Type B pancreatic cell (in vitro differentiated cells): ENCODE data around the gene DUOX2. TPM values are rescaled to one million over a fixed set of nuclear protein-coding genes. Genes with fewer than 3 reads are reported as not detected.

Experiments
- DNase-seq: peaks from one replicate; pipeline ENCODE4 v3.0.0; 2021; ENCODE audit warnings: mixed read lengths; ENCODE audit not compliant: unreplicated experiment; ENCODE audit errors: extremely low spot score
- H3K27ac Mint-ChIP-seq: 2 replicates; pipeline ENCODE4 v1.8.0; 2021; ENCODE audit warnings: mild to moderate bottlenecking, mixed read lengths
- H3K27me3 Mint-ChIP-seq: 2 replicates; pipeline ENCODE4 v1.8.0; 2021; ENCODE audit warnings: mixed read lengths
- H3K36me3 Mint-ChIP-seq: 2 replicates; pipeline ENCODE4 v1.8.0; 2021; ENCODE audit warnings: mixed read lengths
- H3K4me1 Mint-ChIP-seq: one replicate; pipeline ENCODE4 v1.8.0; 2021; ENCODE audit warnings: mixed read lengths; ENCODE audit not compliant: unreplicated experiment
- H3K4me3 Mint-ChIP-seq: 2 replicates; pipeline ENCODE4 v1.8.0; 2021; ENCODE audit warnings: mild to moderate bottlenecking, mixed read lengths
- H3K9me3 Mint-ChIP-seq: 2 replicates; pipeline ENCODE4 v1.8.0; 2021; ENCODE audit warnings: mixed read lengths
- total RNA-seq: library from RNA; stranded (reverse); gene quantifications from 2 replicates; pipeline ENCODE4 v1.2.1, GENCODE V29; 2021; ENCODE audit warnings: low replicate concordance
- TF ChIP-seq, protein P1 (sequence below): fragments of 200-600 bp; sonication (generic); conservative IDR thresholded peaks from 2 replicates; pipeline ENCODE4 v1.5.0; 2021; ENCODE audit warnings: antibody characterized with exemption, mild to moderate bottlenecking

The DUOX2 gene
- total RNA-seq, 1 donor from 2014 or later, result 3.1 TPM

DNA sequence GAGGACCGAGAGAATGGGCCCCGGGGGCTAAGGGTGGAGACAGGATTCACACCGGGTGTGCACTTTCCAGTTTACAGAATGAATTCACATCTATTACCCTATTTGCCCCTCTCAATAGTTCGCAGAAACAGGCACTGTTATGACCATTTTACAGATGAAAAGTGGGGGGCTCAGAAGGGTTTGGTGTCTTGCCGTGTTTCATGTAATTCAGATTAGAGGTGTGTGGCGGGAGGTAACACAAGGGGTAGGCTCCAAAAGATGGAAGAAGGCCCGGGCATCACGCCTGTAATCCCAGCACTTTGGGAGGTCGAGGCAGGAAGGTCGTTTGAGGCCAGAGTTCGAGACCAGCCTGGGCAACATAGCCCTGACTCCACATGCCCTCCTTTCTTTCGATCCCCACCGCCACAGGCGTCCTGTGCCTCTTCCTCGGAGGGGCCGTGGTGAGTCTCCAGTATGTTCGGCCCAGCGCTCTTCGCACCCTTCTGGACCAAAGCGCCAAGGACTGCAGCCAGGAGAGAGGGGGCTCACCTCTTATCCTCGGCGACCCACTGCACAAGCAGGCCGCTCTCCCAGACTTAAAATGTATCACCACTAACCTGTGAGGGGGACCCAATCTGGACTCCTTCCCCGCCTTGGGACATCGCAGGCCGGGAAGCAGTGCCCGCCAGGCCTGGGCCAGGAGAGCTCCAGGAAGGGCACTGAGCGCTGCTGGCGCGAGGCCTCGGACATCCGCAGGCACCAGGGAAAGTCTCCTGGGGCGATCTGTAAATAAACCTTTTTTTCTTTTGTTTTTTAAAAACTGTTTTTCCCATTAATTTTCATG lies 3.5 kb upstream of the DUOX2 start:
- Mint-ChIP-seq H3K4me3 (peak overlapping the region; percentile 68), H3K27ac (peak overlapping the region; percentile 45), H3K4me1 (peaks cover 11% of the 10 kb centered on the region)

DNA sequence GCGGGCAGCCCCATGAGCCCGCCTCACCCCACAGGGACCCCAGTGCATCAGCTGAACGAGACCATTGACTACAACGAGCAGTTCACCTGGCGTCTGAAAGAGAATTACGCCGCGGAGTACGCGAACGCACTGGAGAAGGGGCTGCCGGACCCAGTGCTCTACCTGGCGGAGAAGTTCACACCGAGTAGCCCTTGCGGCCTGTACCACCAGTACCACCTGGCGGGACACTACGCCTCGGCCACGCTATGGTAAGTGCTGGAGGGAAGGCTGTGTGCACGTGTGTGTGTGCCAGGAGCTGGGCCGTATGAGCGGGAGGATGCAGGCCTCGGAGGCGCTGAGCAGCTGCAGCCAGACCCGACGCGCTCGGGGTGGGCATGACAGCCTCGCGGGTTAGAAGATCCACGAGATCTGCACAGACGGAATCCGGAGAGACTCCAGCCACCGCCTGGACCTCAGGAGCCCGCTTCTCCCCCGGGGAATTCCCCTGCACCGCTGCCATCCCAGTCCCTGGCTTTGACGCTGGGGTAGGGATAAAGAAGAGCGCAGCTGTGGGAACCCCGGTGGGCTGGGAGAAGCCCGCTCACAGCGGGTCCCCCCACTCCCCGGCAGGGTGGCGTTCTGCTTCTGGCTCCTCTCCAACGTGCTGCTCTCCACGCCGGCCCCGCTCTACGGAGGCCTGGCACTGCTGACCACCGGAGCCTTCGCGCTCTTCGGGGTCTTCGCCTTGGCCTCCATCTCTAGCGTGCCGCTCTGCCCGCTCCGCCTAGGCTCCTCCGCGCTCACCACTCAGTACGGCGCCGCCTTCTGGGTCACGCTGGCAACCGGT lies 2.7 kb upstream of the DUOX2 start:
- H3K27ac Mint-ChIP-seq, result no peak overlapping the region
- DNase-seq, result no peak
- H3K36me3 Mint-ChIP-seq, result peaks cover 3% of the 10 kb centered on the region
- peaks cover 6% of the 10 kb centered on the region for H3K9me3 Mint-ChIP-seq
- peaks cover 68% of the 10 kb centered on the region for H3K27me3 Mint-ChIP-seq
- H3K4me3 Mint-ChIP-seq, result no peak overlapping the region
- TF ChIP-seq, protein P1, sequence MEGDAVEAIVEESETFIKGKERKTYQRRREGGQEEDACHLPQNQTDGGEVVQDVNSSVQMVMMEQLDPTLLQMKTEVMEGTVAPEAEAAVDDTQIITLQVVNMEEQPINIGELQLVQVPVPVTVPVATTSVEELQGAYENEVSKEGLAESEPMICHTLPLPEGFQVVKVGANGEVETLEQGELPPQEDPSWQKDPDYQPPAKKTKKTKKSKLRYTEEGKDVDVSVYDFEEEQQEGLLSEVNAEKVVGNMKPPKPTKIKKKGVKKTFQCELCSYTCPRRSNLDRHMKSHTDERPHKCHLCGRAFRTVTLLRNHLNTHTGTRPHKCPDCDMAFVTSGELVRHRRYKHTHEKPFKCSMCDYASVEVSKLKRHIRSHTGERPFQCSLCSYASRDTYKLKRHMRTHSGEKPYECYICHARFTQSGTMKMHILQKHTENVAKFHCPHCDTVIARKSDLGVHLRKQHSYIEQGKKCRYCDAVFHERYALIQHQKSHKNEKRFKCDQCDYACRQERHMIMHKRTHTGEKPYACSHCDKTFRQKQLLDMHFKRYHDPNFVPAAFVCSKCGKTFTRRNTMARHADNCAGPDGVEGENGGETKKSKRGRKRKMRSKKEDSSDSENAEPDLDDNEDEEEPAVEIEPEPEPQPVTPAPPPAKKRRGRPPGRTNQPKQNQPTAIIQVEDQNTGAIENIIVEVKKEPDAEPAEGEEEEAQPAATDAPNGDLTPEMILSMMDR, result no peak
- H3K4me1 Mint-ChIP-seq, result peaks cover 8% of the 10 kb centered on the region

More for the DNA sequence above, 3.5 kb upstream of the DUOX2 start:
- no peak for DNase-seq
- Mint-ChIP-seq H3K27me3 (peaks cover 60% of the 10 kb centered on the region), H3K9me3 (peaks cover 6% of the 10 kb centered on the region), H3K36me3 (peaks cover 3% of the 10 kb centered on the region)
- TF ChIP-seq, protein P1, result no peak

DNA sequence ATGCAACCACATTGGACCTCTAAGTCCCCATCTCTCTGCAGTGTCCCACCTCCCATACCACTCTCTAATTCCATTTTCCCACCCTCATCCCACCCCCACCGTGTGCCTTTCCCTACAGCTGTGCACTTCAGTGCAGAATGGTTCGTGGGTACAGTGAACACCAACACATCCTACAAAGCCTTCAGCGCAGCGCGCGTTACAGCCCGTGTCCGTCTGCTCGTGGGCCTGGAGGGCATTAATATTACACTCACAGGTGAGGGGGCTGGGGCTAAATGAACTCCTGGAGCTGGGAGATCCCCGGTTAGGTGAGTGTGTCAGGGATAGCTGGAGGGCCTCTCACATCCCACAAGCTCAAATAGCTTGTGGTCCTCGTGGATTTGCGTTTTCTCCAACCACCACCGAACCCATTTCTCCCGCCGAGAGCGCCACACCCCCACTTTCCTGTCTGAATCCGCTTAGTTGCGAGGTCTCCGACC lies 2.1 kb upstream of the DUOX2 start:
- no peak overlapping the region for H3K4me3 Mint-ChIP-seq
- H3K4me1 Mint-ChIP-seq, result peaks cover 7% of the 10 kb centered on the region
- H3K9me3 Mint-ChIP-seq, result peaks cover 6% of the 10 kb centered on the region
- no peak for DNase-seq
- TF ChIP-seq, protein P1, result no peak
- peaks cover 3% of the 10 kb centered on the region for H3K36me3 Mint-ChIP-seq
- H3K27ac Mint-ChIP-seq, result no peak overlapping the region
- H3K27me3 Mint-ChIP-seq, result peaks cover 67% of the 10 kb centered on the region

DNA sequence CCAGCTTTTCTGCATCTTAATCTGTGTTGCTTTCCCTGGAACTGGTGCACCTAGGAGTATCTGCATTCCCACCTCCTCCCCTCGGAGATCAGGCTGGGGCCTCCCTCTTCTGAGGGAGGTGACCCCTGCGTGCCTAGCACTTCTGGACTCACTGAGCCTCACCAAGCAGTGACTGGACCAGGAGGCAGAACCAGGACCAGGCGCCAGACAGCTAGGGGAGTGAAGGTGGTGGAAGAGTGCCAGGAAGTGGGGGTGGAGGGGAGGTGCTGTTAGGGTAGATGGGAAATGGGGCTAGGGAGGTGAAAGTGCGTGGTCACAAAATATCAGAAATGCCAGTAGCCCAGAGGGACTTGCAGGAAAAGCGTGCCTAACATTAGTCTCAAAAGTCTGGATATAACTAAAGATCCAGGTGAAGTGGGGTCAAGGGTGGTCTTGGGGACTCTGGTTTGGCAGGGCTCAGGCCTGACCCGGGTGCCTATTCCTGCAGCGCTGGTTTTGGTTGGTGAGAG lies 1.4 kb upstream of the DUOX2 start:
- Mint-ChIP-seq H3K27ac (no peak overlapping the region), H3K4me1 (peaks cover 7% of the 10 kb centered on the region), H3K36me3 (peaks cover 3% of the 10 kb centered on the region), H3K27me3 (peaks cover 67% of the 10 kb centered on the region), H3K9me3 (peaks cover 6% of the 10 kb centered on the region), H3K4me3 (no peak overlapping the region)
- DNase-seq, result no peak
- TF ChIP-seq, protein P1, result no peak

DNA sequence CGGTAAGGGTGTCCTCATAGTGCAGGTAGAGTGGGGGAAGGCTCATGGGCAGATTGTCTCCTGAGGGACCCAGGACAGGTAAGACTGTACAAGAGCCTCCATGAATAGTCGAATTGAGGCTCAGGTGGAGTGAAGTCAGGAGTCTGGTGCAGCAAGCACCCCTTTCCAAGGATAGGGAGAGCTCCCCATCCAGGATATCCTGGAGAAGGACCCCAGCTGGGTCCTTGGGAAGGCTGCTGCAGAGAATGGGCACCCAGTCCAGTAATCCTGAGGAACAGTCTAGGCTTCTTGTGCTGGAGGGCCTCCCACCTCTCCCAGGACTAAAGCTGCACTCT lies 746 bp upstream of the DUOX2 start:
- no peak for DNase-seq
- H3K27me3 Mint-ChIP-seq, result peaks cover 71% of the 10 kb centered on the region
- H3K27ac Mint-ChIP-seq, result no peak overlapping the region
- peaks cover 7% of the 10 kb centered on the region for H3K4me1 Mint-ChIP-seq
- peaks cover 6% of the 10 kb centered on the region for H3K9me3 Mint-ChIP-seq
- TF ChIP-seq, protein P1, result no peak
- no peak overlapping the region for H3K4me3 Mint-ChIP-seq
- peaks cover 3% of the 10 kb centered on the region for H3K36me3 Mint-ChIP-seq
